HL-60/S4 treated with phorbol 12-myristate 13-acetate at 8.2 ng/mL for 4 days and 3 days (cell line): ENCODE data around the gene PGLYRP2.
"Not testable (repeated sequence)": the region's sequence is repeated elsewhere in the genome, so short reads cannot be mapped to it uniquely, and the experiment has no call there.

Experiments used
- in situ Hi-C: fragments of 300-500 bp; cut with MboI; formaldehyde crosslinking; loops from 2 replicates; pipeline ENCODE4 v1.15.0; 2022; ENCODE audit warnings: low sequenced_read_pairs

PGLYRP2 gene

GRCh38 chr19:15479391-15480345, at the start of gene PGLYRP2:
TSS of gene PGLYRP2 (minus strand) at chr19:15479501. CDS start at chr19:15479371, 130 bp downstream.
- in situ Hi-C loops: no loop called here

GRCh38 chr19:15527705-15528104, 48.4 kb upstream of the PGLYRP2 start:
- in situ Hi-C loops: no loop called here

- in situ Hi-C loops: no loop called here
Observed at GRCh38 chr19:15526408-15526807, 47.1 kb upstream of the PGLYRP2 start.

- in situ Hi-C loops: no loop called here
Observed at GRCh38 chr19:15525291-15525690, 46.0 kb upstream of the PGLYRP2 start.

GRCh38 chr19:15524781-15525180, 45.5 kb upstream of the PGLYRP2 start:
- in situ Hi-C loops: no loop called here

GRCh38 chr19:15519433-15519976, 40.2 kb upstream of the PGLYRP2 start:
- in situ Hi-C loops: no loop called here

- in situ Hi-C loops: no loop called here
Observed at GRCh38 chr19:15517778-15518177, 38.5 kb upstream of the PGLYRP2 start.

- in situ Hi-C loops: no loop called here
Observed at GRCh38 chr19:15516363-15516762, 37.1 kb upstream of the PGLYRP2 start.

GRCh38 chr19:15515227-15515625, 35.9 kb upstream of the PGLYRP2 start:
- in situ Hi-C loops: not testable (repeated sequence)

- in situ Hi-C loops: no loop called here
Observed at GRCh38 chr19:15511671-15512424, 32.5 kb upstream of the PGLYRP2 start.

GRCh38 chr19:15508035-15508710, 28.9 kb upstream of the PGLYRP2 start, which contains the start of gene CYP4F22:
TSS of gene CYP4F22 (plus strand) at chr19:15508525. CDS start at chr19:15525337, 16,812 bp downstream.
- in situ Hi-C loops: no loop called here

- in situ Hi-C loops: no loop called here
Observed at GRCh38 chr19:15507068-15508034, 28.1 kb upstream of the PGLYRP2 start.

GRCh38 chr19:15506074-15506571, 26.8 kb upstream of the PGLYRP2 start:
- in situ Hi-C loops: no loop called here

- in situ Hi-C loops: no loop called here
Observed at GRCh38 chr19:15502264-15502663, 23.0 kb upstream of the PGLYRP2 start.

GRCh38 chr19:15501596-15501995, 22.3 kb upstream of the PGLYRP2 start:
- in situ Hi-C loops: no loop called here

GRCh38 chr19:15498910-15499309, 19.6 kb upstream of the PGLYRP2 start:
- in situ Hi-C loops: no loop called here

GRCh38 chr19:15498156-15498858, 19.0 kb upstream of the PGLYRP2 start:
- in situ Hi-C loops: no loop called here

- in situ Hi-C loops: no loop called here
Observed at GRCh38 chr19:15495151-15495550, 15.8 kb upstream of the PGLYRP2 start.
